ENCODE measurements around the gene RNF112. TPM values are rescaled to one million over a fixed set of nuclear protein-coding genes. Genes with fewer than 3 reads are reported as not detected.

RNF112 gene
- total RNA-seq, 1 donor from 2014 or later = 0.31 TPM

- Mint-ChIP-seq H3K36me3 (ENCODE audit: low read depth, unreplicated experiment) (no peaks in the 10 kb centered on the region), H3K9me3 (ENCODE audit: unreplicated experiment) (no peaks in the 10 kb centered on the region), H3K27ac (ENCODE audit: unreplicated experiment) (no peak overlapping the region), H3K4me1 (ENCODE audit: unreplicated experiment) (no peaks in the 10 kb centered on the region), H3K27me3 (ENCODE audit: unreplicated experiment) (peaks cover 7% of the 10 kb centered on the region), H3K4me3 (ENCODE audit: unreplicated experiment) (no peak overlapping the region)
- no peak for TF ChIP-seq CTCF (IDR thresholded peaks at IDR 0.05; ENCODE audit: unreplicated experiment)
- DNase-seq (ENCODE audit: low spot score) = no peak
Measured at GRCh38 chr17:19390951-19391350, 20.1 kb upstream of the RNF112 start.

GRCh38 chr17:19391432-19391831 is 19.6 kb upstream of the RNF112 start:
- Mint-ChIP-seq H3K27me3 (ENCODE audit: unreplicated experiment) (peaks cover 7% of the 10 kb centered on the region), H3K4me3 (ENCODE audit: unreplicated experiment) (no peak overlapping the region), H3K4me1 (ENCODE audit: unreplicated experiment) (no peaks in the 10 kb centered on the region), H3K27ac (ENCODE audit: unreplicated experiment) (no peak overlapping the region), H3K36me3 (ENCODE audit: low read depth, unreplicated experiment) (no peaks in the 10 kb centered on the region), H3K9me3 (ENCODE audit: unreplicated experiment) (no peaks in the 10 kb centered on the region)
- DNase-seq (ENCODE audit: low spot score) = no peak
- no peak for TF ChIP-seq CTCF (IDR thresholded peaks at IDR 0.05; ENCODE audit: unreplicated experiment)

DNA sequence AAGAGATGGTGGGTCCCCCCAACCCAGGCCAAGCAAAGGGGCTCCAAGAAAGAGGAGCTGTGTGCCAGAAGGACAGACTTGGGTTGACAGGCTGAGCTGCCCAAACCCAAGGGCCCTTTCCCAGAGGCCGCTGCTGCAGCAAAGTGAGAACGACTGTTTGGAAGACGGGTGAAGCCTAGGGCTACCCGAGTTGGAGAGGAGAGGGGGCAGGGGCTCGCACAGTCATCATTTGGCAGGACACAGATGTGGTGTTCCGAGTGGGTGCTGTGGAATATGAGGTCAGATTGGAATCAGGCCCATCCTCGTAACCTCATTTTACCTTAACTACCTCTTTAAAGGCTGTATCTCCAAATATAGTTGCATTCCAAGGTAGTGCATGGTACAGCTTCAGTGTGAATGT is 18.7 kb upstream of the RNF112 start:
- no peak for TF ChIP-seq CTCF (IDR thresholded peaks at IDR 0.05; ENCODE audit: unreplicated experiment)
- no peaks in the 10 kb centered on the region for H3K4me1 Mint-ChIP-seq (ENCODE audit: unreplicated experiment)
- H3K36me3 Mint-ChIP-seq (ENCODE audit: low read depth, unreplicated experiment) = no peaks in the 10 kb centered on the region
- H3K27ac Mint-ChIP-seq (ENCODE audit: unreplicated experiment) = no peak overlapping the region
- H3K4me3 Mint-ChIP-seq (ENCODE audit: unreplicated experiment) = no peak overlapping the region
- DNase-seq (ENCODE audit: low spot score) = no peak
- H3K9me3 Mint-ChIP-seq (ENCODE audit: unreplicated experiment) = no peaks in the 10 kb centered on the region
- H3K27me3 Mint-ChIP-seq (ENCODE audit: unreplicated experiment) = peaks cover 7% of the 10 kb centered on the region

DNA sequence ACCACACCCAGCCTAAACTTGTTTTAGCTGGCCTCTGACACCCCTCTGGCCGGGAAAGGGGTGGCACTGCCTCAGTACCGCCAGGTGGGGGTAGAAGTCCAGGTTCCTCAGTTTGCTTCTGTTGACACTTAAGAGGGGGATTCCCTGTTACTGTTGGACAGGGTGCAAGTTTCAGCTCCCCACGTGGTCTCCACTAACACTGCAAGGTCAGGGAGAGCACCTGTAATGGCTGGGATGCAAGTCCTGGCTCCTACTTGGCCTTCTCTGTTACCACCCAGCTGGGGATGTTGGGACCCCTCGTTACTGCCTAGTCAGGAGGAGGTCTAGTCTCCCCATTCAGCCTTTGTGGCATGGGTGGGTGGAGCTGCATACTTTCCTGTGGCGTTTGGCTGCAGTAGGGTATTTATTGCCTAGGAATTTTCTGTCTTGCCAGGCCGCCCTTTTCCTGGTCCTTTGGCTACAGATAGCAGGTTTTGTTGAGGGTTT is 13.4 kb upstream of the RNF112 start:
- H3K4me3 Mint-ChIP-seq (ENCODE audit: unreplicated experiment) = no peak overlapping the region
- H3K4me1 Mint-ChIP-seq (ENCODE audit: unreplicated experiment) = peaks cover 3% of the 10 kb centered on the region
- H3K36me3 Mint-ChIP-seq (ENCODE audit: low read depth, unreplicated experiment) = no peaks in the 10 kb centered on the region
- TF ChIP-seq CTCF (IDR thresholded peaks at IDR 0.05; ENCODE audit: unreplicated experiment) = no peak
- DNase-seq (ENCODE audit: low spot score) = no peak
- peaks cover 3% of the 10 kb centered on the region for H3K27me3 Mint-ChIP-seq (ENCODE audit: unreplicated experiment)
- no peaks in the 10 kb centered on the region for H3K9me3 Mint-ChIP-seq (ENCODE audit: unreplicated experiment)
- no peak overlapping the region for H3K27ac Mint-ChIP-seq (ENCODE audit: unreplicated experiment)

GRCh38 chr17:19398301-19399181 is 12.5 kb upstream of the RNF112 start:
- H3K9me3 Mint-ChIP-seq (ENCODE audit: unreplicated experiment) = no peaks in the 10 kb centered on the region
- peaks cover 3% of the 10 kb centered on the region for H3K4me1 Mint-ChIP-seq (ENCODE audit: unreplicated experiment)
- peaks cover 3% of the 10 kb centered on the region for H3K27me3 Mint-ChIP-seq (ENCODE audit: unreplicated experiment)
- no peak for TF ChIP-seq CTCF (IDR thresholded peaks at IDR 0.05; ENCODE audit: unreplicated experiment)
- DNase-seq (ENCODE audit: low spot score) = no peak
- H3K27ac Mint-ChIP-seq (ENCODE audit: unreplicated experiment) = no peak overlapping the region
- no peak overlapping the region for H3K4me3 Mint-ChIP-seq (ENCODE audit: unreplicated experiment)
- H3K36me3 Mint-ChIP-seq (ENCODE audit: low read depth, unreplicated experiment) = no peaks in the 10 kb centered on the region
